WERI-Rb-1 (cell line): ENCODE measurements around the gene TCF7L1.

Experiments used
- DNase-seq: peaks from one replicate; pipeline ENCODE4 v3.0.0-alpha.2; 2020
- H3K27ac ChIP-seq: fragments of 250-450 bp; sonication (Bioruptor Pico); 2 replicates; pipeline ENCODE4 v1.5.1; 2020; ENCODE audit warnings: mild to moderate bottlenecking, moderate library complexity
- H3K27me3 ChIP-seq: fragments of 250-450 bp; sonication (Bioruptor Pico); 2 replicates; pipeline ENCODE4 v1.5.1; 2021; ENCODE audit warnings: mild to moderate bottlenecking, low read depth, moderate library complexity; ENCODE audit not compliant: insufficient read depth, severe bottlenecking
- H3K36me3 ChIP-seq: fragments of 250-450 bp; sonication (Bioruptor Pico); 2 replicates; pipeline ENCODE4 v1.5.1; 2020; ENCODE audit warnings: mild to moderate bottlenecking, moderate library complexity
- H3K4me3 ChIP-seq: 2 replicates; pipeline ENCODE4 v1.5.1; 2011; ENCODE audit warnings: low read depth, mild to moderate bottlenecking, control low read depth, low read length
- H3K9me3 ChIP-seq: fragments of 250-450 bp; sonication (Bioruptor Pico); 2 replicates; pipeline ENCODE4 v1.5.1; 2021; ENCODE audit warnings: mild to moderate bottlenecking, moderate library complexity; ENCODE audit not compliant: severe bottlenecking
- CTCF ChIP-seq: IDR thresholded peaks from 2 replicates; pipeline ENCODE4 v1.5.1; 2011; ENCODE audit warnings: low read depth, mild to moderate bottlenecking, control low read depth, inconsistent platforms, low read length

TCF7L1 gene

GRCh38 chr2:85238607-85239006, 105.4 kb downstream of the TCF7L1 start:
- DNase-seq = no peak
- H3K36me3 ChIP-seq = no peaks in the 10 kb centered on the region
- no peak overlapping the region for H3K27ac ChIP-seq
- no peaks in the 10 kb centered on the region for H3K27me3 ChIP-seq
- no peaks in the 10 kb centered on the region for H3K9me3 ChIP-seq
- no peak overlapping the region for H3K4me3 ChIP-seq
- no peak for TF ChIP-seq CTCF

- Histone ChIP-seq H3K36me3 (no peaks in the 10 kb centered on the region), H3K4me3 (no peak overlapping the region), H3K27ac (no peak overlapping the region), H3K27me3 (no peaks in the 10 kb centered on the region), H3K9me3 (no peaks in the 10 kb centered on the region)
- no peak for DNase-seq
- TF ChIP-seq CTCF = no peak
Measured at GRCh38 chr2:85239102-85239501, 105.9 kb downstream of the TCF7L1 start.

- Histone ChIP-seq H3K27me3 (no peaks in the 10 kb centered on the region), H3K9me3 (no peaks in the 10 kb centered on the region), H3K27ac (no peak overlapping the region), H3K4me3 (no peak overlapping the region), H3K36me3 (no peaks in the 10 kb centered on the region)
- DNase-seq = no peak
- TF ChIP-seq CTCF = no peak
Measured at GRCh38 chr2:85240055-85240454, 106.9 kb downstream of the TCF7L1 start.

- H3K4me3 ChIP-seq = no peak overlapping the region
- no peaks in the 10 kb centered on the region for H3K36me3 ChIP-seq
- no peak for TF ChIP-seq CTCF
- H3K9me3 ChIP-seq = no peaks in the 10 kb centered on the region
- no peak overlapping the region for H3K27ac ChIP-seq
- no peaks in the 10 kb centered on the region for H3K27me3 ChIP-seq
- DNase-seq = no peak
Measured at GRCh38 chr2:85242321-85242720, 109.1 kb downstream of the TCF7L1 start.

GRCh38 chr2:85243101-85244072, 110.2 kb downstream of the TCF7L1 start:
- no peak overlapping the region for H3K27ac ChIP-seq

More at GRCh38 chr2:85243101-85244072, 110.2 kb downstream of the TCF7L1 start:
- Histone ChIP-seq H3K4me3 (no peak overlapping the region), H3K27me3 (no peaks in the 10 kb centered on the region), H3K9me3 (no peaks in the 10 kb centered on the region), H3K36me3 (no peaks in the 10 kb centered on the region)
- peak; percentile 67 for DNase-seq
- TF ChIP-seq CTCF = peak; percentile 65
